ENCODE measurements around the gene MSH3. TPM values are rescaled to one million over a fixed set of nuclear protein-coding genes. Genes with fewer than 3 reads are reported as not detected.

MSH3 gene
- total RNA-seq, 1 donor from 2014 or later: 8.7 TPM

GRCh38 chr5:80625230-80625629 lies 29.2 kb upstream of the MSH3 start:
- Histone ChIP-seq H3K4me3 (no peak overlapping the region), H3K9me3 (no peaks in the 10 kb centered on the region), H3K4me1 (no peaks in the 10 kb centered on the region), H3K27ac (no peak overlapping the region), H3K36me3 (no peaks in the 10 kb centered on the region), H3K27me3 (no peaks in the 10 kb centered on the region)
- DNase-seq (ENCODE audit: low spot score in 2 of 2): no peak
- intact Hi-C loops (cut with DNase I): no loop called here
- TF ChIP-seq CTCF (IDR thresholded peaks at IDR 0.05): no peak

DNA sequence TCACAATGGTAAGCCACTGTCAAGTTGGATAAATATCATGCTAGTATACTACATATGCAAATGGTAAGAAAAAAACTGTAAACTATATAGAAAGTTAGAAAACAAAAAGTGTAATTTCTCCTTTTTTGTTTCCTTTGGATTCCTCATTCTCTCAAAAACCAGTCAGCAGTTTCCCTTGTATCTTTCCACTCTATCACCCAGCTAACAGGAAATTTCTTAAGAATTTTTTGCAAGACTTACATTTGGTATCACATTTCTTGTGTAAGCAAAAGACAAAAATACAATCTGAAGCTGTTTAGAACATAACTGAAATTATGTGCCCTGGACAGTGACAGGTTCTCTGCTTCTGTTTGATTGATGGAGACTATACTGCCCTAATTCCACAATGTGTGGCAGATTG lies 25.2 kb upstream of the MSH3 start:
- TF ChIP-seq CTCF (IDR thresholded peaks at IDR 0.05): no peak

DNA sequence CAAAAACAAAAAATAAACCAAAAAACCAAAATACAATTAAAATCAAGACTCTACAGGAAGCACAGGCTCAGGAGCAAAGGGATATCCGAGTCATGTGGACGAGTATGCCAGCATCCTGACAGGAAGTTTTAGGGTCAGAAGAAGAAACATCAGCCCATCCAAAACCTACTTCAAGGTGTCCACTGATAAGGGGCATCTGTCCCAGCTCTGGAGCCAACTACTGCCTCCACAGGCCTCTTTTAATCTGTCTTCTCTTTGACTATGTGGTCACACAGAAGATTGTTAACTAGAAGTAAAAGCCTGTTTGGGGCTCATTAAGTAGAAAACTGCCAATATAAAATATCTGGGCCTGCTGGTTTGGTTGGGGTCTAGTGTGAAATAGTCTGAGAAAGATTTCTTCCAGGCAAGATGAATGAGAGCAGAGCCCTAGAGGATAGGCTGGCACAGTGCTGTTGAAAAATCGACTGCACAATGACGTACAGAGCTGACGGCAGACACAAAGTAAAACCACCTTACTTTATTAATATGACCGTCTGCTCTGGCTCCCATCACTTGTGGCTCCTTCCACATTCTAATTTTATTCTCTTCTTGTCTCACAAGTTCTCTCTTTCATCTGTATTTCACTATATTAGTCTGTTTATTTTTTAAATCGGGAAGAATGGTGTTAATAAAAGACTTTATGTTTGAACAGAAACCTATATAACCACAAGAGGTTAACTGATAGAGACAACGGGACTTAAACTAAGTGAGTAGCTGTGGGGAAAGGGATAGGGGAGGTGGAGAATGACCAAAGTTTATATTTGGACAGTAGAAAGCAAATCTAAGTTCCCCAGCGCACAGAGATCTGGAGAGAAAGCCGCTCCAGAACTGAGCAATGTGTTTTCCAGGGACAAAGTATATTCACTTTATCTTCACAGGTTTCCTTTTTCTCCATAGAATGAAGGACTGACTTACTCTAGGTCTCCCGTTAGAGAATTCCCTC lies 22.9 kb upstream of the MSH3 start:
- no peak for DNase-seq (ENCODE audit: low spot score in 2 of 2)
- TF ChIP-seq CTCF (IDR thresholded peaks at IDR 0.05): no peak
- no peak overlapping the region for H3K4me3 ChIP-seq
- H3K4me1 ChIP-seq: no peaks in the 10 kb centered on the region
- intact Hi-C loops (cut with DNase I): no loop called here
- H3K9me3 ChIP-seq: no peaks in the 10 kb centered on the region
- H3K27me3 ChIP-seq: no peaks in the 10 kb centered on the region
- no peak overlapping the region for H3K27ac ChIP-seq
- H3K36me3 ChIP-seq: peaks cover 0 to 8% of the 10 kb centered on the region in 2 donors

More for the DNA sequence above, 25.2 kb upstream of the MSH3 start:
- H3K27ac ChIP-seq: no peak overlapping the region
- no peak overlapping the region for H3K4me3 ChIP-seq
- no peak for DNase-seq (ENCODE audit: low spot score in 2 of 2)
- intact Hi-C loops (cut with DNase I): no loop called here
- H3K27me3 ChIP-seq: no peaks in the 10 kb centered on the region
- H3K4me1 ChIP-seq: no peaks in the 10 kb centered on the region
- no peaks in the 10 kb centered on the region for H3K9me3 ChIP-seq
- H3K36me3 ChIP-seq: peaks cover 0 to 8% of the 10 kb centered on the region in 2 donors

DNA sequence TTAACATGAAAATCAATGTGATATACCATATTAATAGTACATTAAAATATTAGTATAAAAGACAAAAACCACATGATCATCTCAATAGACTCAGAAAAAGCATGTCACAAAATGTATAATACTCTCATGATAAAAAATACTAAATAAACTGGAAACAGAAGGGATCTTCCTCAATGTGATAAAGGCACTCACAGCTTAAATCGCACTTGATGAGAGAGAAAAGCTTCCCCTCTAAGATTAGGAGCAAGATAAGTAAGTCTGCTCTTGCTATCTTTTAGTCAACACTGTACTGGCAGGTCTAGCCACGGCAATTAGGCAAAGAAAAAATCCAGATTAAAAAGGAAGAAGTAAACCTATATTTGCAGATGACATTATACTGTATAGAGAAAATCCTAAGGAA lies 21.8 kb upstream of the MSH3 start:
- Histone ChIP-seq H3K27ac (no peak overlapping the region), H3K4me1 (no peaks in the 10 kb centered on the region)
- intact Hi-C loops (cut with DNase I): no loop called here

GRCh38 chr5:80634193-80634592 lies 20.3 kb upstream of the MSH3 start:
- H3K27ac ChIP-seq: no peak overlapping the region
- H3K4me3 ChIP-seq: no peak overlapping the region
- TF ChIP-seq CTCF (IDR thresholded peaks at IDR 0.05): no peak
- no peaks in the 10 kb centered on the region for H3K9me3 ChIP-seq
- no peak for DNase-seq (ENCODE audit: low spot score in 2 of 2)
- intact Hi-C loops (cut with DNase I): no loop called here
- H3K27me3 ChIP-seq: no peaks in the 10 kb centered on the region
- no peaks in the 10 kb centered on the region for H3K4me1 ChIP-seq
- H3K36me3 ChIP-seq: peaks cover 0 to 16% of the 10 kb centered on the region in 2 donors

More for the DNA sequence above, 21.8 kb upstream of the MSH3 start:
- H3K27me3 ChIP-seq: no peaks in the 10 kb centered on the region
- peaks cover 0 to 16% of the 10 kb centered on the region in 2 donors for H3K36me3 ChIP-seq
- H3K4me3 ChIP-seq: no peak overlapping the region
- H3K9me3 ChIP-seq: no peaks in the 10 kb centered on the region
- DNase-seq (ENCODE audit: low spot score in 2 of 2): no peak
- no peak for TF ChIP-seq CTCF (IDR thresholded peaks at IDR 0.05)

Data from ascending aorta (tissue), 2 donors.